Measurements from ENCODE around the gene TXNDC12.

DNA sequence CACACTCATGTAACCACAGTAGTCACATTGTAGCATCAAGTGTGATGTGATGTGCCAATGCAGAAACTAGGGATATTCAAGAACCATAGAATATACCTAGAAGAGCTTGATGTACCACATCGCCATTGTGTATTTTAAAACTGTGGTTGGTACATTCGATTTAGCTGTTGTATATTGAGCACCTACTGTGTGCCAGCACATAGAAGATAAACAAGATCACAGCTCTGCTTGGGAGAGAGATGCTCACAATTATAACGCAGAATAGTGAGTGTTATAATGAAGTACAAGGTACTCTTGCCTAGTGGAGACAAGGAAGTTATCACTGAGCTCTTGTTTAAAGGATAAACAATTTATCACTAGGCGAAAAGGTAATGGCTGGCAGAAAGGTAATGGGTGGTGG is 5.8 kb upstream of the TXNDC12 start:
- TF ChIP-seq CTCF (IDR thresholded peaks at IDR 0.05 in 8 of 11, conservative IDR thresholded peaks at IDR 0.05 in 3 of 11) (no peak), POLR2AphosphoS5 (IDR thresholded peaks at IDR 0.05) (no peak), POLR2A (IDR thresholded peaks at IDR 0.05) (no peak)

Measured in spleen (tissue), 7 donors.